ENCODE data around the gene ZNF547.

GRCh38 chr19:57314146-57314545, 49.2 kb upstream of the ZNF547 start:
- no peak for TF ChIP-seq CTCF (IDR thresholded peaks at IDR 0.05)
- no peak for TF ChIP-seq POLR2A (IDR thresholded peaks at IDR 0.05)
